ELF-1 (cell line): ENCODE results near the gene CLP1.
A peak's percentile ranks its signal among the peaks of the same experiment; 100 is the strongest.

Experiments used
- DNase-seq: peaks from one replicate; pipeline ENCODE4 v3.0.0-alpha.2; 2016; ENCODE audit warnings: low read depth, low spot score

Gene CLP1

DNA sequence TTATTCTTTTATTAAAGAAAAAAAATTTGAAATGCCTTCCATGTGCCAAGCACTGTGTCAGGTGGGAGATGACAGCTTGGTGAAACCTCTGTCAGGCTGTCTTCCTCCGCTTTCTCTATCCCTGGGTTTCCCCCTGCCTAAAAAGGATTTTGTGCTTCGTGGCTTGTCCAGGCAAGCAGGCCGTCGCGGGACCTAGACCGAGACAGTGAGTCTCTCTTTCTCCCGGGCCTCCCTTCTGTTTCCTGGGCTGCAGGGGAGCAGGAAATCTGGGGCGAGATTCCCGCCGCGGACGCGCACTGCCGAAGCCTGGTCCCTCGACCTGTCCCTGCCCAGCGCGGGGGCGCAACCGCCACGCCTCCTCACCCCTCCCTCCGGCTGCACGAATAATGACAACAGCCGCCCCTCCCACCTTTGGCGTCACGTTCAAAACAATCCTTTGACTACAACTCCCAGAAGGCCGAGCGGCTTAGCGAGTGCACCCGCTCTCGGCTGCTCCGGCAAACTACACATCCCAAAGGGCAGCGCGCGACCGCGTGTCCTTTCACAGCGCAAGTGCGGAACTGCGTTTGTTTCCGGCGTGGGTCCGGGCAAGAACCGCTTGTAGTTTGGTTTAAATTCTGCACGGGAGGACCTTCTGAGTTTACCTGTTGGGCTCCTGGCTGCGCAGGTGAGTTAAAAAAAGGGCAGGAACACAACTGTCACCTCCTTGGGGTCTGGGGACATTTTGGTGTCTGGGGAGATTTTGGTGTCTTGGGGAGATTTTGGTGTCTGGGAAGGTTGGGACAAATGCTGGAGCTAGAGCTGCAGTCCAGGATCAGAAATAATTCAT is at the start of gene CLP1:
Gene CLP1, plus strand, starts transcription at position 569 of the 829 bp plus-strand sequence. CDS start 1,715 bp downstream, outside the sequence.
- DNase-seq: peak; percentile 99

DNA sequence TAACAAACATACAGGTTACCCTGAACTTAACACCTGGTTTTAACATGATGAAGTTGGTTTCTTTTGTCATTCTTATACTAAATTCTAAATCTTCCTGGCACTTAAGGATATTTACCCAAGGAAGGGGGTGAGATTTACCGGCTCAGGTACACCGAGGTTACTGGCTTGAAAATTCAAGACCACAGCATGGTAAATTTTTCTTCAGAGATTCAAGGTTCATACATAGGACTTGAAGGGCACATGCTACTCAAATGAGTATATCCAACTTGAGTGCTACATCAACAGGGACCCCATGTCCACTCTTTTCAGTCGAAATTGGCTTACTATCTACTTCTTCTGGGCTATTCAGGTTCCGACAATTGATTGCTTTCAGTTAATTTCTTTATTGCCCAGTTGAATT is 47.4 kb upstream of the CLP1 start:
- no peak for DNase-seq

DNA sequence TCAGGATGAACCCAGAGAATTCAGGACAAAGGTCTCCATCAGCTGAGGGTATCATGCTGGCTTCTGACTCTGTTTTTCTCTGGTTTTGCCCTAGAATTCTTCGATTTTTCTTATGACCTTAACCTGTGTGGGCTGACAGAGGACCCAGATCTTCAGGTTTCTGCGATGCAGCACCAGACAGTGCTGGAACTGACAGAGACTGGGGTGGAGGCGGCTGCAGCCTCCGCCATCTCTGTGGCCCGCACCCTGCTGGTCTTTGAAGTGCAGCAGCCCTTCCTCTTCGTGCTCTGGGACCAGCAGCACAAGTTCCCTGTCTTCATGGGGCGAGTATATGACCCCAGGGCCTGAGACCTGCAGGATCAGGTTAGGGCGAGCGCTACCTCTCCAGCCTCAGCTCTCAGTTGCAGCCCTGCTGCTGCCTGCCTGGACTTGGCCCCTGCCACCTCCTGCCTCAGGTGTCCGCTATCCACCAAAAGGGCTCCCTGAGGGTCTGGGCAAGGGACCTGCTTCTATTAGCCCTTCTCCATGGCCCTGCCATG is 43.3 kb upstream of the CLP1 start:
- DNase-seq: peak; percentile 72

DNA sequence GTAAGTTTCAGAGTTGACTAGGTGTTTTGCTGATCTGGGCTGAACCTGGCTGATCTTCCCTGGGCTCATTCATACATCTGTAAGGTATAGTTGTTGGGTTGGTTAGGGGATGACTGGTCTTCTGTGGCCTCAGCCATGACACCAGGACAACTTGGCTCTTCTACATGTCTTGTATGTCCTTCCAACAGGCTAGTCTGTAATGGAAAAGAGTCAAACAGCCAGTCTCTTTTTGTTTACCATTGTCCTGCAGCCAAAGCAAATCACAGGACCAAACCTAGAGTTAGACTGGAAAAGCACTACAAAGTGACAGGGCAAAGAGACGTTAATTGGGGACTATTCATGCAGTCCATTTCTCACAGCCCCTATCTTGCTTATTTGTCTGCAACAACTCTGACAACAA is 42.3 kb upstream of the CLP1 start:
- no peak for DNase-seq

DNA sequence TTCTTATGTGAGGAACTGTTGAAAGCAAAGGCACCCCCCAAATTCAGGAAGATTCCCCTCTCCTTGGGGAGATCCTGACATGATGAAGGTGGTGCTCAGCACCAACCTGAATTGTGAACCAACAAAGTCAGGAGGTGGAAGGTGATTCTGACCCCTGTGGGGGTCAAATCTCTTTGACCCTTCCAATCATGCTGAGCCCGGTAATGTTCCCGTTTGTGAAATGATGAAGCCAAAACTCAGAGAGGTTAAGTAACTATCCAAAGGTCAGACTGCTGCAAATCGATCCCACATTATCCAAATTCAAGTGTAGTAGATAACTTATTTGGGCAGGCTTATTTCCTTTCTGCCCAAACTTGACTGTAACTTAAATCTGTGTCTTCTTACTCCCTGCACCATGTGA is 41.0 kb upstream of the CLP1 start:
- no peak for DNase-seq

DNA sequence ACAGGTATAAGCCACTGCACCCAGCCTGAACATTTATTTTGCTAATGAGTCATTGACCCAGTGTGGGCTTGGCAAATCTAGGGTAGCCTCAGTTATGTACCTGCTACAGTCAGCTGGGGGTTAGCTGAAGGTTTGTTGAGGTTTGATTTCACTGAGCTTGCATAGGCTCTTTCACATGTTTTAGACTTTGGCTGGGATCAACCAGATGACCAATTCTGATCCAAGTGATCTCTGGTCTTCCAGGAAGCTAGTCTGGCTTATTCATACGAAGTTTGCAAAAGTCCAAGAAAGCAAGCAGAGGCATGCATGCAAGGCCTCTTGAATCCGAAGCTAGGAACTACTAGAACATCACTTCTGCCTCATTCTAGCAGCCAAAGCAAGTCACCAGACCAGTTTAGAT is 39.1 kb upstream of the CLP1 start:
- no peak for DNase-seq

DNA sequence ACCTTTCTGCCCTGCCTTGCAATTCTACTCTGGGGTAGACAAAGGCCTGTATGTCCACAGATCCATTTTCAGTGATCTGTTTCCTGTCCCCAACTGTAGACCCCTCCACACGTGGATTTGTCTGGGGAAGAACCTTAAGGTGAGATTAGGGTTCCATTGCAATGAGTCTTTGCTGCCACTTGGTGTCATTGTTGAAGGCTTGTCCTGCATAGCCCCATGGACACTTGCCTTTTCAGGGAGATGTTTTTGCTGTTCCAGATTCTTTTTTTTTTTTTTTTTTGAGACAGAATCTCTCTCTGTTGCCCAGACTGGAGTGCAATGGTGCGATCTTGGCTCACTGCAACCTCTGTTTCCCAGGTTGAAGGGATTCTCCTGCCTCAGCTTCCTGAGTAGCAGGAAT is 38.2 kb upstream of the CLP1 start:
- DNase-seq: no peak

DNA sequence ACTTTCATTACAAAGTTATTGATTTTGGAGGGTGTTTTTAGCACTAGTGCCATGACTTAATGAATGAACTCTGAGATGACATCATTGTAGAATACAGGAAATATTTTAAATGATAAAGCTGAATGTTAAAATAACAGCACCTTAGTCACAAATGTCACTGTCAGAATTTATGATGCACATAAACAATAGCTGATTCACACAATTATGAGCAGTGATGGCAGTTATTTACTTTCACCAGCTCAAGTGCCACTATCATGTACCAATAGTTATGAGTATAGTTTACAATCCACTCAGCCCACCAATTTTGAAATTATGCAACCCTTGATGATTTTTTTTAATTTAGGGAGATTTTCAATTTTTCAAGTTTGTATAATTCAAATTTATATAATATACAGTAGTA is 37.1 kb upstream of the CLP1 start:
- no peak for DNase-seq

DNA sequence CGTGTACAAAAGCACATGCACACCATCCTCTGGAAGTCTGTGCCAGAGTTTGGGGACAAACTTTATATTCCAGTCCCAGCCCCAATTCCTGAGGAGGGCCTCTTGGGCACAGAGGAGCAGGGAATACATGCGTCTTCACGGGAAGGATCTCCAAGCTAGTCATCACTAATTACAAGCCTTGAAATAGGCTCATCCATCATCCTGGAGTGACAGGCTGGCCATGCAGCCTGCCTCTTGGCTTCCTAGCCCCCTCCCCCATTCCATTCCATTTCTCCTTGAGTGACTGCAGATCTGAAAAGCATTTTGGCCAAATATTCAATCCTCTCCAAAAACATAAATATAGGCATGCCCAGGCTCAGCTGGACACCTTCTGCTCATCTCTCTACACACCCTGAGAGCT is 35.3 kb upstream of the CLP1 start:
- DNase-seq: peak; percentile 69

DNA sequence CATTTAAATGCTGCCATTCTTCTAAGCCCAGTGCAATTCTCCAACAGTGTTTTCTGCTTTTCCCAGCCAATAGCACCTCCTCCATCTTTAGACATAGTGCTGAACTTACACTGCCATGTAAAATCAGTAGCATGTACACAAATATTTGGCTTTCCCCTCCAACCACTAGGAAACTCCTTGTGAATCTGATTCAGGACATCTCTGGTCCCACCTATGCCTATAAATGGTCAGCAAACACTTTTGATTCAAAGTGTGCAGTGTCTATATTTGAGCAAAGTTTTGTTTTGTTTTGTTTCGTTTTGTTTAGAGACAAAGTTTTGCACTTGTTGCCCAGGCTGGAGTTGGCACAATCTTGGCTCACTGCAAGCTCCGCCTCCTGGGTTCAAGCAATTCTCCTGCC is 32.7 kb upstream of the CLP1 start:
- DNase-seq: no peak

DNA sequence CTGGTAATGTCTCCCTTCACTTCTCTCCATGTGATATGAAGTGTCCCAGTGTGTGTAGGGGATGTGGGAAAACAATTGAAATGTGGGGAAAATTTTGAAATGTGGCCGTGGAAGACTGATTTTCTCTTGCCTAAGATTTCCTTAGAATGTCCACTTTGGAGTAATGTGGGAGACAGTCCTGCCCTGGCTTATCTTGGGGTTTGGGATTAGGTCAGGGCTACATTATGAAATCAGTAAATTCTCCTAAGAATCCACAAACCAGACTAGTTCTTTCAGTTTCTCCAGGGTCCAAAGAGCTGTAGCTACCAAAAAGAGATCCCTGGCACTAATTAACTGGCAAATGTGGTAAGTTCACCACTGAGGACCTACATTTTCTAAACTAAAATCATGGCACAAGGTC is 30.7 kb upstream of the CLP1 start:
- DNase-seq: no peak

DNA sequence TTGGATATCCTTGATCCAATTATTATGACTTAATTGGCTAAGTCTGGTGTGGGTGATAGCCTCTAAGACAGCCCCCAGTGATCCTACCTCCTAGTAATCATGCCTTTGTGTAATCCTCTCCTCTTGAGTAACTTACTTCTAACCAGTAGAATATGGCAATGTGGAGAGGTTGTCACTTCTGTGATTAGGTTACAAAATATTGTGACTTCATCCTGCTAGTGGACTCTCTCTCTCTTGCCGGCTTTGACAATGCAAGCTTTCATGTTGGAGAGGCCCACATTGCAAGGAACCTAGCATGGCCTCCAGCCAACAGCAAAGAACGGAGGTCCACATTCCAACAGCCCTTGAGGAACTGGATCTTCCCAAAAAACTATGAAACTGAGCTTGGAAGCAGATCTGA is 27.4 kb upstream of the CLP1 start:
- DNase-seq: no peak

DNA sequence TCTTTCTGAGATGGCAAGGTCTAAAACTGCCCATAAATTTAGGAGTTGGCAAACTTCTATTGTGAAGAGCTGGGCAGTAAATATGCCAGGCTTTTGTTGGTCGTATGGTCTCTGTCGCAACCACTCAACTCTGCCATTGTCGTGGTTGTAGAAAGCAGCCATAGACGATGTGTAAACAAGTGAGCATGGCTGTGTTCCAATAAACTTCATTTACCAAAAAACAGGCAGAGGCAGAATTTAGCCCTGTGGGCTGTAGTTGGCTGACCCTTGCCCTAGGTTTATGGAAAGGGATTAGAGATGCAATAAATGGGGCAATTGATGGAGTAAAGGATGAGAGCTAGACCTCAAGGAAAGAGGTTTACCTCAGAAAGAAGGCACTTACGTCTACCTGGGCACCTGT is 25.4 kb upstream of the CLP1 start:
- DNase-seq: no peak

DNA sequence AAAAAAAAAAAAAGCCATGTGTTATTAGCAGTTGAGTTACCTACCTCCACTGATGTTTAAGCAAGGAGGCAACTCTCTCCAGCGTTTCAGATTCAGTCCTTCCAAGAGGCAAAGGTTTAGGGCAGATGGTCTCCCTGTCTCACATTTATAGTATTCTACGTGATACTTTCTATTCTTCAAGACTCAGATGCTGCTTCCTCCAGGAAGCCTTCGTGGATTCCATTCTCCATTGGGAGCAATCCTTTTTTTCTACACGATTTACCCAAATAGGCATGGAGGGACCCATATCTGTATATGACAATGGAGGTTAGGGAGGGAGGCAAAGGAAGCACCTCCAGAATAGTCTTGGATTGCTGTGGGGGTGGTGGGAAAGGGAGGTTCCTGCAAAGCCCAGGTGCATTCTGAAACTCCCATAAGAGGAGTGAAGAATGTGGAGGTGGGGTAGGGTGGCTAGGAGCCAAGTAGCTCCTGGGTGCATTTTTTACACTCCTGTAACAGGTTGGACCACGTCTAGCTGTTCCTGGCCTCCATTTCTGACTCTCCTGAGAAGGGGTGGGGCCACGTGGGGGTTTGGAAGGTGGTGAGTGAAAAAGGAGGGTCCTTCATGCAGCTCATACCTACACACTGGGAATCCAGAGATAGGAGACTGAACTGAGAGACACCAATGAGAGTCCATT is 24.0 kb upstream of the CLP1 start:
- DNase-seq: no peak

DNA sequence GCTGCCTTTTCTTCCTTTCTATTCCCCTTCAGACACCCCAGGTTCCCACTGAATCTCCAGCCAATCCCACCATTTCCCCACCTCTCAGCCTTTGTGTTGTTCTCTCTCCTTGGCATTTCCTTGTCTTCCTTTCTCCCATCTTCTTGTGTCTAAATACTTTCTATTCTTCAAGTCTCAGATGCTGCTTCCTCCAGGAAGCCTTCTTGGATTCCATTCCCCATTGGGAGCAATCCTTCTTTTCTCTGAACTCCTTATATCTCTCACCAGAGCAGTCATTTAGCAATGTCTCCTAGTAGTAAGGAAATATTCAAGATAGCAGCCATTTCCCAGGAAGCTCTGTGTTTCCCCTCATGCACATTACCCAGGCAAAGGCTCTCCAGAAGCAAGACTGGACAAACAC is 23.3 kb upstream of the CLP1 start:
- no peak for DNase-seq

DNA sequence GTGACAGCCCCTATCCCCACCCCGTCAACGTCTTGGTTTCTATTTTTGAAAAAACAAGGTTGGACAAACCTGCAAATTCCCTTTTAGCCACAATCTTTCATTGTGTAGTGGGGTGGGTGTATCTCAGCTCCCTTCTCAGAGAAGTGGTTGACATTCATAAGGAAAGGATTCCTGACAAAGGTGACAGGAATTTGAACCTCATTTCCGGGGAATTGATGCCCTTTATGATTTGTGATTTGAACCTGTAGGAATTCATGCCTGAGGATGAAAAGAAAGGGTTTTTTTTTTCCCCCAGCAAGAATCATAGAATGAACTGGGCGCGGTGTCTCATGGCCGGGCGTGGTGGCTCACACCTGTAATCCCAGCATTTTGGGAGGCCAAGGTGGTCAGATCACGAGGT is 22.3 kb upstream of the CLP1 start:
- DNase-seq: no peak

DNA sequence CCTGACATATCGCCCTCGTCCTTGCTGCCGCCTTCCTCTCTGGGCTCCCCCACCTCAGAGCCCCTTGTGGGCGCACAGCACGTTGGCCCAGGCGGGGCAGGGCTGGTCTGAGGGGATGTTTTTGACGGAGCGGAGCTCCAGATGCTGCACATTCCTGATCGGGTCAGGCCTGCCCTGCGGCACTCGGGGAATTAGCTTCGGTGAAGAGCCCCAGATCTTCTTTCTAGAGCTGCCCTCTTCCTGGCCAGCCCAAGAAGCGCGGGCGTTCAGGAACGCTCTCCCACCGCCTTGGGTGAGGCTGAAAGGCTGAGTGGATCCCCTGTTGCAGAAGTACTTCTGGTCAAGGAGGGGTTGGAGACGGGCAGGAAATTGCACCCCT is 19.9 kb upstream of the CLP1 start:
- DNase-seq: peak; percentile 97

DNA sequence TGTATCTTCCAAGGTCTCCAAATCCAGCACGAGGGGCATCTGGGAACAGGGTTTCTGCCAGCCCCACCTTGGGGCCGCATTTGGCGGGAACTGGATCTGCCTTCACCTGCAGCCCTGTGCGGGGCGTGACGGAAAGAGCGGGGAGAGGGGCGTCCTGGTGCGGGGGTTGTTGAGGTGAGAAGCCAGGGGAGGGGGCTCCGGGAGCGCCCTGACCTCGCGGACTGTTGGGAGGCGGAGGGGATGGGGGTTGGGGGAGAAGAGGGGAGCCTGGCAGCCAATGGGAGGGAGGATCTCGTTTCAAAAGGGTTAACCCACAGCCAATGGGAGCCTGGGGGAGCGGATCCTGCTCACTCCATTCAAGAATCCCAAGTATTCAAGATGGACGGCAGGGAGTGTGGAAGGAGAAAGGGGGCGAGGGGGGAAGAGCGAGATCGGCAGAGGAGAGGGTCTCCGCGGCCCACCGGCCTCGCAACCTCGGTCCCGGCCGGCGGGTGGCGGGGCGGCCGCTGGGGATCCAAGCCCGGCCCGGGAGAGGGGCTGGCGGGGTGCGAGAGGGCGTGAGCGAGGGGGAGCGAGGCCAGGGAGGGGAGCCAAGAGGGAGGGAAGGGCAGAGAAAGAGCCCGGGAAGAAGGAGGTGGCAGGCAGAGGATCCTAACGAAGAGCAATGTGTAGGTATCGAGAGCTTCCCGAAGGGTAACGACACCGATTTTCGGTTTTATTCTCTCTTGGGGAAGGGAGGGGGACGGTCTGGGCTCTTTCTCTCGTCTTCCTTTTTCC is 19.4 kb upstream of the CLP1 start:
- peak; percentile 95 for DNase-seq

DNA sequence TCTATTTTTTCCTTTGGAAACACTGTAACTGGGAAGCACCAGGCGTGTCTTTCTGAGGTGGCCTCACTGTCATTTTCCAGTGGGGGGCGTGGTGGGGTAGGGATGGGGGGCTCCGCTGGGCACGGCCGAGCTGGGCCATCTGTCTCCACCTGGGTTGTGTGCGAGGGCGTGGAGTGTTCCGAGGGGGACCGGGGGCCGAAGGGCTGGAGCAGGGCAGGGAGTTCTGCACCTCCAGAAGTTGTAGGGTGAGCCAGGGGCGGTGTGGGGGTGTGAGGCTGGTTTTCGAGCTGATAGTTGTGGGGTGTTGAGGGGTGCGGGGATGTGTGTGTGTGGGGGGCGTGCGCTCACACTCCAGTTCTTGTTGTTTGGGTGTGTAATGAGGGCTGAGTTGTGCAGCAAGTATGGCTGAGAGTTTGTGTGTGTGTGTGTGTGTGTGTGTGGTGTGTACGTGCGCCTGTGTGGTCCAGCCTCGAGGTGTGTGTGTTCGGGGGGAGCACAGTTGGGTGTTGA is 18.7 kb upstream of the CLP1 start:
- peak; percentile 37 for DNase-seq

DNA sequence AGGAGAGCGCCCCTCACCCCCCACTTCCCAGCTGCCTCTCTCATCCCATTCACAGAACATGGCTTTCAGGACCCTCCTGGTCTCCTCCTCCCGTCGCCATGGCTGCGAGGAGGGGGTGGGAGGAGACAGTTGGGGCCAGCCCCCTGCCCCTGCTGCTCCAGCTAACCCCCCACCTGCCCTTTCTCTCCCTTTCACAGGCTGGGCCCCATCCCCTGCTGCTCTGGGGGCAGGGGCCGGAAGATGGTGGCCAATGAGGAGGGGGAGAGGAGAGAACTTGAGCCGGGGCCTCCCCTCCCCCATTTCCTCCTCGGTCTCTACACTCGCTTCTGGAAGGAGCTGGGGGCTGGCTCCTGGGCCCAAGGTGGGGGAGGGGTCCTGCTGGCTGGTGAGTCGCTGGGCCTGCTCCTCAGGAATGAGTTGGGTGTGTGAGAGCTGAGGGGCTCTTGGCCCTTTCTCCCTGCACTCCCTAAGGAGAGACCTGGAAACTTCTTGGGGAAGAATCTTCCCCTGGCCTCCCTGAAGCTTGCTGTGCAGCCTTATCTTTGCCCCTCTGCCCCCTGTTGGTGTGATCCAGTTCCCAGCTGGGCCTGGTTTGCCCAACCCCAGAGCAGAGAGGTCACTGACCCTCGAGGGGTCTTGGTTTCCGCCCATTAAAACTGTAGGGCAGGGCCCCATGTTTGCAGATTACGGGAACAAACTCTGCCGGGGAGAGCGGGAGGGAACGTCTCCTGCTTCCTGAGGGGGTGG is 18.1 kb upstream of the CLP1 start:
- DNase-seq: peak; percentile 99

DNA sequence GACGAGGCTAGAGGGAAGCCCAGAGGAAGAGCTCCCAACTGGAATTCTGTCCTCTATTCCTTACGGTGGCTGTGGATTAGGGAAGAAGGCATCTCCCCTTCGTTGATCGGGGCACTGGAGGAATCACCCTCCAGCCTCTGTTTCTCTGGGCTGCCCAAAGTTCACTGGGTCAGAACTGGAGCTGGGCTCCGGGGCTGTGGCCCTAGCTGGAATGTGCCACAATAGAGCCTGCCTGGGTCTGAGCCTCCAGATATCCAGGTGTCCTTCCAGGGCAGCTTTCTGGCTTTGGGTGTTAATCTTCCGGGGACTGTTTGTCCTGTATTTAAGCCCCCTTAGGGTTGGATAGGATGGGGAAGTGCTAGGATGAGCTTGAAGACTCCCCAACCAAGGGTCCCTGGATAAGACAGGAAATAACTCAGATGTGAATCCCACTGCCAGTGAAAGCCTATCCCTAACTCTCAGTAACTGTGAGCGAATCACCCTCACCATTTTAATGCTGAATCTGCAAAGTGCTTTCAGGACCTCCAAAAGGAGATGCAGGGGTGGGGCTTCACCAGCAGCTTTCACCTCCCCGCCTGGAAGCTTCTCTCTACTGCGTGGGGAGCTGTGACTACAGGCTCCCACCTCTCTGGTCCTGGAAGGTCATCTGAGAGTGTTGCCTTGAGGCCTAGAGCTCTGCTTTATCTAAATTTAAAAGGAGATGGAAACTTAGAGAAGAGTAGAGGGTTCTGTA is 17.3 kb upstream of the CLP1 start:
- no peak for DNase-seq
